Measurements from ENCODE around the gene CEP162.

Gene CEP162

GRCh38 chr6:84227434-84228197, at the start of gene CEP162:
TSS of gene CEP162 (minus strand) at chr6:84227643. CDS start at chr6:84226393, 1,250 bp downstream.
- Histone ChIP-seq H3K9me3 (ENCODE audit: control insufficient read depth, insufficient read depth, low read length) (no peaks in the 10 kb centered on the region), H3K36me3 (ENCODE audit: insufficient read depth, low read length) (no peaks in the 10 kb centered on the region), H3K9ac (ENCODE audit: low read depth, low read length) (peak within 1 kb of the TSS; percentile 92), H3K4me1 (ENCODE audit: insufficient read depth, low read length) (no peaks in the 10 kb centered on the region)

GRCh38 chr6:84274856-84275255, 47.4 kb upstream of the CEP162 start:
- no peak overlapping the region for H3K9ac ChIP-seq (ENCODE audit: low read depth, low read length)
- no peaks in the 10 kb centered on the region for H3K9me3 ChIP-seq (ENCODE audit: control insufficient read depth, insufficient read depth, low read length)
- H3K36me3 ChIP-seq (ENCODE audit: insufficient read depth, low read length): no peaks in the 10 kb centered on the region
- H3K4me1 ChIP-seq (ENCODE audit: insufficient read depth, low read length): no peaks in the 10 kb centered on the region

- H3K4me1 ChIP-seq (ENCODE audit: insufficient read depth, low read length): no peaks in the 10 kb centered on the region
- H3K36me3 ChIP-seq (ENCODE audit: insufficient read depth, low read length): no peaks in the 10 kb centered on the region
- H3K9ac ChIP-seq (ENCODE audit: low read depth, low read length): no peak overlapping the region
- no peaks in the 10 kb centered on the region for H3K9me3 ChIP-seq (ENCODE audit: control insufficient read depth, insufficient read depth, low read length)
Measured at GRCh38 chr6:84273048-84273809, 45.8 kb upstream of the CEP162 start.

- Histone ChIP-seq H3K36me3 (ENCODE audit: insufficient read depth, low read length) (no peaks in the 10 kb centered on the region), H3K4me1 (ENCODE audit: insufficient read depth, low read length) (no peaks in the 10 kb centered on the region)
Measured at GRCh38 chr6:84272298-84272697, 44.9 kb upstream of the CEP162 start.

GRCh38 chr6:84271061-84271716, 43.7 kb upstream of the CEP162 start:
- Histone ChIP-seq H3K9me3 (ENCODE audit: control insufficient read depth, insufficient read depth, low read length) (no peaks in the 10 kb centered on the region), H3K36me3 (ENCODE audit: insufficient read depth, low read length) (no peaks in the 10 kb centered on the region), H3K4me1 (ENCODE audit: insufficient read depth, low read length) (no peaks in the 10 kb centered on the region), H3K9ac (ENCODE audit: low read depth, low read length) (no peak overlapping the region)

More at GRCh38 chr6:84272298-84272697, 44.9 kb upstream of the CEP162 start:
- H3K9me3 ChIP-seq (ENCODE audit: control insufficient read depth, insufficient read depth, low read length): no peaks in the 10 kb centered on the region
- H3K9ac ChIP-seq (ENCODE audit: low read depth, low read length): no peak overlapping the region

GRCh38 chr6:84269947-84270733, 42.7 kb upstream of the CEP162 start:
- H3K9me3 ChIP-seq (ENCODE audit: control insufficient read depth, insufficient read depth, low read length): no peaks in the 10 kb centered on the region
- H3K9ac ChIP-seq (ENCODE audit: low read depth, low read length): no peak overlapping the region
- no peaks in the 10 kb centered on the region for H3K4me1 ChIP-seq (ENCODE audit: insufficient read depth, low read length)
- no peaks in the 10 kb centered on the region for H3K36me3 ChIP-seq (ENCODE audit: insufficient read depth, low read length)

GRCh38 chr6:84268781-84269180, 41.3 kb upstream of the CEP162 start:
- Histone ChIP-seq H3K4me1 (ENCODE audit: insufficient read depth, low read length) (no peaks in the 10 kb centered on the region), H3K9ac (ENCODE audit: low read depth, low read length) (no peak overlapping the region), H3K9me3 (ENCODE audit: control insufficient read depth, insufficient read depth, low read length) (no peaks in the 10 kb centered on the region), H3K36me3 (ENCODE audit: insufficient read depth, low read length) (no peaks in the 10 kb centered on the region)

- Histone ChIP-seq H3K36me3 (ENCODE audit: insufficient read depth, low read length) (no peaks in the 10 kb centered on the region), H3K9ac (ENCODE audit: low read depth, low read length) (no peak overlapping the region), H3K9me3 (ENCODE audit: control insufficient read depth, insufficient read depth, low read length) (no peaks in the 10 kb centered on the region), H3K4me1 (ENCODE audit: insufficient read depth, low read length) (no peaks in the 10 kb centered on the region)
Measured at GRCh38 chr6:84263557-84263956, 36.1 kb upstream of the CEP162 start.

GRCh38 chr6:84260926-84261325, 33.5 kb upstream of the CEP162 start:
- Histone ChIP-seq H3K9ac (ENCODE audit: low read depth, low read length) (no peak overlapping the region), H3K4me1 (ENCODE audit: insufficient read depth, low read length) (no peaks in the 10 kb centered on the region), H3K9me3 (ENCODE audit: control insufficient read depth, insufficient read depth, low read length) (no peaks in the 10 kb centered on the region)

GRCh38 chr6:84260196-84260595, 32.8 kb upstream of the CEP162 start:
- H3K4me1 ChIP-seq (ENCODE audit: insufficient read depth, low read length): no peaks in the 10 kb centered on the region
- H3K9me3 ChIP-seq (ENCODE audit: control insufficient read depth, insufficient read depth, low read length): no peaks in the 10 kb centered on the region
- no peaks in the 10 kb centered on the region for H3K36me3 ChIP-seq (ENCODE audit: insufficient read depth, low read length)
- H3K9ac ChIP-seq (ENCODE audit: low read depth, low read length): no peak overlapping the region

More at GRCh38 chr6:84260926-84261325, 33.5 kb upstream of the CEP162 start:
- H3K36me3 ChIP-seq (ENCODE audit: insufficient read depth, low read length): no peaks in the 10 kb centered on the region

- no peaks in the 10 kb centered on the region for H3K9me3 ChIP-seq (ENCODE audit: control insufficient read depth, insufficient read depth, low read length)
- no peaks in the 10 kb centered on the region for H3K4me1 ChIP-seq (ENCODE audit: insufficient read depth, low read length)
- no peak overlapping the region for H3K9ac ChIP-seq (ENCODE audit: low read depth, low read length)
- no peaks in the 10 kb centered on the region for H3K36me3 ChIP-seq (ENCODE audit: insufficient read depth, low read length)
Measured at GRCh38 chr6:84258866-84259265, 31.4 kb upstream of the CEP162 start.

- Histone ChIP-seq H3K9me3 (ENCODE audit: control insufficient read depth, insufficient read depth, low read length) (no peaks in the 10 kb centered on the region), H3K9ac (ENCODE audit: low read depth, low read length) (no peak overlapping the region), H3K4me1 (ENCODE audit: insufficient read depth, low read length) (no peaks in the 10 kb centered on the region), H3K36me3 (ENCODE audit: insufficient read depth, low read length) (no peaks in the 10 kb centered on the region)
Measured at GRCh38 chr6:84258268-84258667, 30.8 kb upstream of the CEP162 start.

- no peaks in the 10 kb centered on the region for H3K36me3 ChIP-seq (ENCODE audit: insufficient read depth, low read length)
- no peaks in the 10 kb centered on the region for H3K9me3 ChIP-seq (ENCODE audit: control insufficient read depth, insufficient read depth, low read length)
- no peaks in the 10 kb centered on the region for H3K4me1 ChIP-seq (ENCODE audit: insufficient read depth, low read length)
- no peak overlapping the region for H3K9ac ChIP-seq (ENCODE audit: low read depth, low read length)
Measured at GRCh38 chr6:84255641-84256040, 28.2 kb upstream of the CEP162 start.

GRCh38 chr6:84253380-84253779, 25.9 kb upstream of the CEP162 start:
- H3K36me3 ChIP-seq (ENCODE audit: insufficient read depth, low read length): no peaks in the 10 kb centered on the region
- H3K4me1 ChIP-seq (ENCODE audit: insufficient read depth, low read length): no peaks in the 10 kb centered on the region
- no peaks in the 10 kb centered on the region for H3K9me3 ChIP-seq (ENCODE audit: control insufficient read depth, insufficient read depth, low read length)
- H3K9ac ChIP-seq (ENCODE audit: low read depth, low read length): no peak overlapping the region
